Measurements from ENCODE around the gene GABBR1.

The GABBR1 gene

DNA sequence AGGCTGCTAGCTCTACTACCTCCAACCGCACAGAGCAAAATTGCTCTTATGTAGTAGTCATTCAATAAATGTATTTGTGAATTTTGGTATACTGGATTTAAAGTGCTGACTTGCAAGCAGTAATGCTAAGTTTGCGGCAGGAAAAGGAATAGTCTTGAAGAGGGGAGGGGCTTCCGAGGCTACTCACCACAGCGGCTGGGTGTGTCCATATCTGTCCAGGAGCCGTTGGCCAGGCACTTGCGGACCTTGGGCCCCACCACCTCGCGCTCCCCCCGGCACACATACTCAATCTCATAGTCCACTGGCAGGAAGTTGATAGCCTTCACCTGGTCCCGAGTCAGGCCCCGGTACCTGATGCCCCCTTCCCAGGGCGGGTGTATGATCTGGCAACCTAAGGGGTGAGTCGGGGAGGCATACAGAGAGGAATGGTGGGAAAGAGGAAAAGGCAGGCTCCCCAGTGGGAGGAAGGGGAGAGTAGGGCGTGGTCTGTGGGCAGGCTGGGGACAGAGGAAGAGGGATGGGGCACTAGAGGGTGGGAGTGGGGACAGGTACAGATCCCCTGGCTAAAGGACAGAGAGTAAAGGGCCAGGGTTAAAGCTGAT is 1.7 kb downstream of the GABBR1 start:
- TF ChIP-seq, protein P1, sequence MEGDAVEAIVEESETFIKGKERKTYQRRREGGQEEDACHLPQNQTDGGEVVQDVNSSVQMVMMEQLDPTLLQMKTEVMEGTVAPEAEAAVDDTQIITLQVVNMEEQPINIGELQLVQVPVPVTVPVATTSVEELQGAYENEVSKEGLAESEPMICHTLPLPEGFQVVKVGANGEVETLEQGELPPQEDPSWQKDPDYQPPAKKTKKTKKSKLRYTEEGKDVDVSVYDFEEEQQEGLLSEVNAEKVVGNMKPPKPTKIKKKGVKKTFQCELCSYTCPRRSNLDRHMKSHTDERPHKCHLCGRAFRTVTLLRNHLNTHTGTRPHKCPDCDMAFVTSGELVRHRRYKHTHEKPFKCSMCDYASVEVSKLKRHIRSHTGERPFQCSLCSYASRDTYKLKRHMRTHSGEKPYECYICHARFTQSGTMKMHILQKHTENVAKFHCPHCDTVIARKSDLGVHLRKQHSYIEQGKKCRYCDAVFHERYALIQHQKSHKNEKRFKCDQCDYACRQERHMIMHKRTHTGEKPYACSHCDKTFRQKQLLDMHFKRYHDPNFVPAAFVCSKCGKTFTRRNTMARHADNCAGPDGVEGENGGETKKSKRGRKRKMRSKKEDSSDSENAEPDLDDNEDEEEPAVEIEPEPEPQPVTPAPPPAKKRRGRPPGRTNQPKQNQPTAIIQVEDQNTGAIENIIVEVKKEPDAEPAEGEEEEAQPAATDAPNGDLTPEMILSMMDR (conservative IDR thresholded peaks at IDR 0.05; ENCODE audit: low read depth) = no peak
- ChIA-PET CTCF (interaction anchor here (0.7 kb wide), 1 partner anchor 22 kb away, joined by 3 read pairs; no protein-coding TSS in a partner anchor), POLR2A (ENCODE audit: low non-redundant PET) (no interaction called here)
- no peak for DNase-seq (ENCODE audit: low spot score)
- H3K27ac ChIP-seq = no peak overlapping the region

DNA sequence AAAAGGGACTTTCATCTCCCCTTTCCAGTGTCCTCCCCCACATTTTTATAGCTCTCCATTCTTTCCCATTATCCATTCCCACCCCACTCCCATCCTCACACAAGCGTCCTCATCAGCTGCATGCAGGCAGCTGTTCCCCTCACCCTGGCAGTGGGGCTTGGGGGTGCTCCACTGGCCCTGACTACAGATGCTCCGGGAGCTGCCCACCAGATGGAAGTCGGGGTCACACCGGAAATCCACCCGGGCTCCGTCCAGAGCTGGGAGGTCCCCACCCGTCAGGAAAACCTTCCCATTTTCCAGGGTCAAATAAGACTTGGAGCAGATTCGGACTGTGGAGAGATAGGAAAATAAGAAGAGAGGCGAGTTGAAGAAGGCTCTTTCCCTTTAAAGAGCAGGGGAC is 2.7 kb downstream of the GABBR1 start:
- DNase-seq (ENCODE audit: low spot score) = no peak
- ChIA-PET CTCF (interaction anchor here (0.6 kb wide), 1 partner anchor 537 kb away, joined by 3 read pairs; no protein-coding TSS in a partner anchor), POLR2A (ENCODE audit: low non-redundant PET) (no interaction called here)
- TF ChIP-seq, protein P1 (conservative IDR thresholded peaks at IDR 0.05; ENCODE audit: low read depth) = no peak
- H3K27ac ChIP-seq = no peak overlapping the region

DNA sequence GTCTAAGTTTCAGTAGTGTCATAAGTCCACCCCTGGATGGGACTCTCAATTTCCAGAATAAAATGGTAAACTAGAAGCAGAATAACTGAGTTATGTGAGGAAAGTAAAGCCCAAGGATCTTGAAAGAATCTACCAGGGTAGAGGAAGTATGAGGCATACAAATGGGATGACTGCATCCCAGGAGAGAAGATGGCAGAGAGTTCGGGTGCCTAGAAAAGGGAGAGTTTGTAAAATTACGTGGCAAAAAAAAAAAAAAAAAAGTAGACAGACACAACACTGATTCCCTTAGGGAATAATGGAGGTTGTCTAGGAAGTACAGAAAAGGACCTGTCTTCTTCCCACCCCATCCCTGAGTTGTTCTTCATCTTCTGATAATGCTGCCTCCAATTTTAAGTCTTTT is 3.4 kb downstream of the GABBR1 start:
- no peak for DNase-seq (ENCODE audit: low spot score)
- no peak overlapping the region for H3K27ac ChIP-seq
- POLR2A ChIA-PET (ENCODE audit: low non-redundant PET) = no interaction called here

DNA sequence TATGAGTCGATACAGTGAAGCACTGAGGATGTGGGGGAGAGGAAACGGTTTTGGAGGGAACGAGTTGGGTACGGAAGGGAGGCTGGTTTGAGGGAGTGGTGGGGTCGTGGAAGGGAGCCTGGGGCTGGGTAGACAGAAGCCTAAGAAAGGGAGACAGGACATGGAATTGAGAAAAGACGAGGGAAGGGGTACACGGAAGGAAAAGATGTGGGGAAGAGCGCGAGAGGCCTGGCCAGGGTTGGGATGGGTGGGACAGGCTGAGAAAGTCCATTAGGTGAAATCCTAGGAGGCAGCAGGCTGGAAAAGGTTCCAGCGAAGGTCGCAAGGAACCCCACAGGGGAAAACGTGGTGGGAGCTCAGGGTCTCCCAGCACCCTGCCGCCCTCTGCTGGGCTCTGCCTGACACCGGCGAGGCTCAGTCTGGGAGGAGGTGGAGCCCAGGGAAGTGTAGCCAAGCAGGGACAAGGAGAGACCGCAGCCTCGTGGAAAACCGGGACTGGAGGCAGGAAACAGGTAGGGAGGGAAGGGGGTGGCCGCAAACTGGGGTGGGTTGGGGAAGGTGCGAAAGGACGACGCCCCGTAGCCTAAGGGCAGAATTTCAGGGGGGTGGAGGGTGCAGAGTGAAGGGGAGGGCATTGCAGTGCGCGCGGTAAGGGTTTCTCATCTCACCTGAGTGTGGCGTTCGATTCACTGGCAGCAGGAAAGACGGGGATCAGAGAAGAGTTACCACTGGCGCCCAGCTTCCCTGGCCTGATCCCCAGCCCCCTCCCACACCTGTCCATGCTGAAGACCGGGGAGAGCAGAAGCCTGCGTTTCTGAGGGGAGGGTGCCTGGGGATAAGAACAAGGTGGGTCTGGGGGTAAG is 4.3 kb downstream of the GABBR1 start:
- DNase-seq (ENCODE audit: low spot score) = peak; percentile 73
- POLR2A ChIA-PET (ENCODE audit: low non-redundant PET) = no interaction called here
- TF ChIP-seq, protein P1 (conservative IDR thresholded peaks at IDR 0.05; ENCODE audit: low read depth) = peak; percentile 80
- CTCF ChIA-PET = interaction anchor here (0.5 to 1.4 kb wide), 8 partner anchors 9 to 706 kb away, joined by 3 to 6 read pairs (median 4); no protein-coding TSS in a partner anchor
- peak overlapping the region; percentile 68 for H3K27ac ChIP-seq

More for the DNA sequence above, 3.4 kb downstream of the GABBR1 start:
- TF ChIP-seq, protein P1 (conservative IDR thresholded peaks at IDR 0.05; ENCODE audit: low read depth) = no peak
- CTCF ChIA-PET = interaction anchor here (0.5 to 1.4 kb wide), 6 partner anchors 10 to 581 kb away, joined by 3 to 6 read pairs (median 3); no protein-coding TSS in a partner anchor

GRCh38 chr6:29627755-29628418 is 5.1 kb downstream of the GABBR1 start:
- ChIA-PET CTCF (interaction anchor here (0.6 to 1.4 kb wide), 6 partner anchors 24 to 706 kb away, joined by 3 to 6 read pairs (median 4); no protein-coding TSS in a partner anchor), POLR2A (ENCODE audit: low non-redundant PET) (no interaction called here)
- DNase-seq (ENCODE audit: low spot score) = peak; percentile 48
- H3K27ac ChIP-seq = peak overlapping the region; percentile 68
- TF ChIP-seq, protein P1 (conservative IDR thresholded peaks at IDR 0.05; ENCODE audit: low read depth) = no peak

Measured in RWPE1 (cell line).